Mononuclear cell (primary cell): Measurements from ENCODE around the gene SUPT20HL1. TPM values are rescaled to one million over a fixed set of nuclear protein-coding genes. Genes with fewer than 3 reads are reported as not detected.

Experiments
- H3K27me3 ChIP-seq: 2 replicates; pipeline ENCODE4 v1.6.0; 2011; ENCODE audit warnings: low read length, control low read depth; ENCODE audit not compliant: insufficient read depth
- H3K4me1 ChIP-seq: 2 replicates; pipeline ENCODE4 v1.5.1; 2011; ENCODE audit warnings: mild to moderate bottlenecking, low read length, control low read depth; ENCODE audit not compliant: insufficient read depth
- H3K4me3 ChIP-seq: 2 replicates; pipeline ENCODE4 v1.5.1; 2011; ENCODE audit warnings: mild to moderate bottlenecking, low read length, moderate library complexity
- H3K9me3 ChIP-seq: 2 replicates; pipeline ENCODE4 v1.5.1; 2011; ENCODE audit warnings: low read depth, mild to moderate bottlenecking, control low read depth, low read length
- total RNA-seq: library from RNA; depleted of rRNA; stranded (reverse); fragments of >200 nt; gene quantifications from one replicate; pipeline ENCODE4 v1.2.3, GENCODE V29; 2012

The SUPT20HL1 gene
- total RNA-seq, 1 donor = not detected

- Histone ChIP-seq H3K27me3 (no peaks in the 10 kb centered on the region), H3K4me1 (no peaks in the 10 kb centered on the region), H3K9me3 (no peaks in the 10 kb centered on the region), H3K4me3 (no peak overlapping the region)
Observed at GRCh38 chrX:24399550-24399949, 39.1 kb downstream of the SUPT20HL1 start.

- H3K27me3 ChIP-seq = no peaks in the 10 kb centered on the region
- H3K9me3 ChIP-seq = no peaks in the 10 kb centered on the region
- H3K4me1 ChIP-seq = no peaks in the 10 kb centered on the region
- H3K4me3 ChIP-seq = no peak overlapping the region
Observed at GRCh38 chrX:24405959-24406358, 45.5 kb downstream of the SUPT20HL1 start.

Other genes starting within 250 kb of the SUPT20HL1 start
- gene ZFX, start 210.9 kb upstream of the SUPT20HL1 start, total RNA-seq = 129 TPM
- gene SUPT20HL2, start 46.6 kb upstream of the SUPT20HL1 start, total RNA-seq = not detected
- gene PDK3, start 104.6 kb downstream of the SUPT20HL1 start, total RNA-seq = 21.0 TPM